Neural progenitor cell (in vitro differentiated cells): Measurements from ENCODE around the gene ZC3H15.

Source experiments
- CTCF ChIP-seq: fragments of 200-600 bp; sonication (generic); IDR thresholded peaks from 2 replicates; pipeline ENCODE4 v1.5.1; 2017; ENCODE audit warnings: antibody characterized with exemption, mild to moderate bottlenecking
- EZH2 ChIP-seq: fragments of 200-600 bp; sonication (generic); IDR thresholded peaks from 2 replicates; pipeline ENCODE4 v1.6.1; 2017; ENCODE audit warnings: antibody characterized with exemption, mild to moderate bottlenecking, moderate library complexity
- EZH2phosphoT487 ChIP-seq: fragments of 200-600 bp; sonication (generic); IDR thresholded peaks from 2 replicates; pipeline ENCODE4 v1.6.1; 2017; ENCODE audit warnings: antibody characterized with exemption

- TF ChIP-seq CTCF, result no peak
- no peak for TF ChIP-seq EZH2
- no peak for TF ChIP-seq EZH2phosphoT487
Observed at GRCh38 chr2:186544255-186544675, 58.2 kb downstream of the ZC3H15 start.
